Lung (tissue), 16 donors: Measurements from ENCODE around the gene RALGDS. TPM values are rescaled to one million over a fixed set of nuclear protein-coding genes. Genes with fewer than 3 reads are reported as not detected.
"Not testable (repeated sequence)": the region's sequence is repeated elsewhere in the genome, so short reads cannot be mapped to it uniquely, and the experiment has no call there.

Experiments
- ATAC-seq: fragments of 200-7000 bp; cut with Tn5 transposase; one replicate; pipeline ENCODE4 v1.9.1; 2020; ENCODE audit warnings: moderate number of reproducible peaks; ENCODE audit not compliant: insufficient read depth, low FRiP score
- DNase-seq, 3 donors: peaks; one replicate each; pipeline ENCODE4 v3.0.0-alpha.2; 2013 to 2017
- H3K27ac ChIP-seq, 2 donors: one replicate each; pipeline ENCODE4 v1.5.1; 2013; ENCODE audit warnings: mild to moderate bottlenecking in 2 of 2, moderate library complexity in 2 of 2, control low read depth in 1 of 2, inconsistent platforms in 1 of 2, low read depth in 1 of 2, low read length in 1 of 2
- H3K27me3 ChIP-seq, 3 donors: one replicate each; pipeline ENCODE4 v1.5.1; 2013; ENCODE audit warnings: low read length in 2 of 3; ENCODE audit not compliant: control insufficient read depth in 3 of 3, insufficient read depth in 3 of 3
- H3K36me3 ChIP-seq, 4 donors: one replicate each; pipeline ENCODE4 v1.5.1; 2013; ENCODE audit warnings: low read length in 4 of 4, mild to moderate bottlenecking in 1 of 4, moderate library complexity in 1 of 4; ENCODE audit not compliant: control insufficient read depth in 4 of 4, insufficient read depth in 4 of 4
- H3K4me1 ChIP-seq, 5 donors: one replicate each; pipeline ENCODE4 v1.5.1; 2013; ENCODE audit warnings: low read length in 5 of 5, mild to moderate bottlenecking in 2 of 5, moderate library complexity in 1 of 5; ENCODE audit not compliant: control insufficient read depth in 5 of 5, insufficient read depth in 5 of 5
- H3K4me3 ChIP-seq: one replicate; pipeline ENCODE4 v1.5.1; 2013; ENCODE audit warnings: mild to moderate bottlenecking, control low read depth, moderate library complexity
- H3K9ac ChIP-seq, 2 donors: one replicate each; pipeline ENCODE4 v1.5.1; 2013; ENCODE audit warnings: low read length in 2 of 2, control low read depth in 1 of 2; ENCODE audit not compliant: insufficient read depth in 1 of 2
- H3K9me3 ChIP-seq, 4 donors: one replicate each; pipeline ENCODE4 v1.5.1; 2013; ENCODE audit warnings: low read length in 3 of 4, mild to moderate bottlenecking in 1 of 4, moderate library complexity in 1 of 4; ENCODE audit not compliant: control insufficient read depth in 4 of 4, insufficient read depth in 3 of 4
- CTCF ChIP-seq: IDR thresholded peaks from 2 replicates; pipeline ENCODE4 v1.5.1; 2012; ENCODE audit warnings: mild to moderate bottlenecking; ENCODE audit errors: control extremely low read depth, extremely low read depth
- WGBS, 2 donors: extraction: QIAGEN DNeasy Blood & Tissue Kit; methylation state at CpG; one replicate each; pipeline ENCODE4 v1.1.7; 2013; 5-methylcytosine and 5-hydroxymethylcytosine counted together
- long read RNA-seq, 5 donors: transcript quantifications; one replicate each; lab custom pipeline, GENCODE V29; 2026
- polyA plus RNA-seq, 2 donors: library from polyadenylated mRNA; stranded (reverse); fragments of 200-250 nt; gene quantifications; one replicate each; pipeline ENCODE4 v1.2.1, GENCODE V29; 2013
- total RNA-seq, 2 donors: library from RNA; depleted of rRNA in 1 of 2; stranded (reverse); fragments of >200 nt in 1 of 2; gene quantifications; one replicate each; pipeline ENCODE4 v1.2.1, GENCODE V29; 2014 to 2021
- donor health status: control.
- donor health status: control.
- donor health status: Bipolar disorder and iron deficiency.
- donor health status: healthy.
- donor health status: DM: yes; HTN: yes; CAD: no.

RALGDS gene
- 10 to 100 TPM; 60.7 to 61.1 TPM for total RNA-seq
- 100 to 1,000 TPM in 1 of 2 donors, 10 to 100 TPM in 1; 49.5 to 145 TPM for polyA plus RNA-seq
- long read RNA-seq, donor 1, full-length matches to known transcripts, result 12 of 12 reads
- long read RNA-seq, donor 1, partial matches to known transcripts, result 0 of 12 reads
- long read RNA-seq, donor 1, other reads (novel, unspliced or antisense), result 0 of 12 reads
- long read RNA-seq, donor 2, partial matches to known transcripts, result 0 of 1 reads
- long read RNA-seq, donor 2, other reads (novel, unspliced or antisense), result 0 of 1 reads
- long read RNA-seq, donor 3, partial matches to known transcripts, result 0 of 1 reads
- long read RNA-seq, donor 3, other reads (novel, unspliced or antisense), result 0 of 1 reads
- long read RNA-seq, donor 4, partial matches to known transcripts, result 0 of 1 reads
- long read RNA-seq, donor 4, other reads (novel, unspliced or antisense), result 0 of 1 reads
- long read RNA-seq, donor 5, partial matches to known transcripts, result 0 of 10 reads
- long read RNA-seq, donor 5, other reads (novel, unspliced or antisense), result 0 of 10 reads

GRCh38 chr9:133121198-133121914 is at the start of gene RALGDS:
RALGDS (minus strand) TSS chr9:133121240; CDS start chr9:133121154, 86 bp downstream.
- ATAC-seq, result peak; percentile 88
- Histone ChIP-seq H3K9ac (peak within 1 kb of the TSS in 1 of 2 donors; percentile 69), H3K36me3 (no peaks in the 10 kb centered on the region), H3K4me3 (peak within 1 kb of the TSS; percentile 67), H3K27ac (peak within 1 kb of the TSS; percentile 90 to 97), H3K4me1 (peaks cover 3 to 40% (median 14%) of the 10 kb centered on the region in 5 donors), H3K27me3 (no peaks in the 10 kb centered on the region), H3K9me3 (no peaks in the 10 kb centered on the region)
- no peak for TF ChIP-seq CTCF
- peak; percentile 89 to 92 (median 92) for DNase-seq
- WGBS, 2 donors, result 4 to 5% methylated on average over 45 to 53 of the region's 53 CpGs

- Histone ChIP-seq H3K4me1 (no peaks in the 10 kb centered on the region), H3K36me3 (no peaks in the 10 kb centered on the region), H3K27me3 (no peaks in the 10 kb centered on the region), H3K9me3 (no peaks in the 10 kb centered on the region), H3K9ac (no peak overlapping the region), H3K27ac (no peak overlapping the region), H3K4me3 (no peak overlapping the region)
- TF ChIP-seq CTCF, result no peak
- ATAC-seq (no peak), DNase-seq (no peak)
- WGBS, 2 donors, result 90 to 94% methylated on average over 11 of the region's 11 CpGs
These were observed 49.7 kb upstream of the RALGDS start for GRCh38 chr9:133170716-133171115.

- not testable (repeated sequence) for H3K9ac ChIP-seq, H3K9me3 ChIP-seq, H3K27ac ChIP-seq, H3K4me1 ChIP-seq, H3K27me3 ChIP-seq, ATAC-seq, DNase-seq, H3K4me3 ChIP-seq, H3K36me3 ChIP-seq
- 92 to 96% methylated on average over 12 of the region's 12 CpGs for WGBS, 2 donors
These were observed 48.6 kb upstream of the RALGDS start for GRCh38 chr9:133169687-133170086.

GRCh38 chr9:133169102-133169501 is 48.1 kb upstream of the RALGDS start:
- TF ChIP-seq CTCF, result no peak
- Histone ChIP-seq H3K4me1 (peaks cover 0 to 1% (median 0%) of the 10 kb centered on the region in 5 donors), H3K27ac (no peak overlapping the region), H3K4me3 (no peak overlapping the region), H3K36me3 (no peaks in the 10 kb centered on the region), H3K9me3 (no peaks in the 10 kb centered on the region), H3K9ac (no peak overlapping the region), H3K27me3 (no peaks in the 10 kb centered on the region)
- WGBS, 2 donors, result 91 to 99% methylated on average over 13 of the region's 13 CpGs
- DNase-seq, result no peak
- ATAC-seq, result no peak
